ENCODE results near the gene MCF2.
"Not testable (repeated sequence)": the region's sequence is repeated elsewhere in the genome, so short reads cannot be mapped to it uniquely, and the experiment has no call there.

Gene MCF2

DNA sequence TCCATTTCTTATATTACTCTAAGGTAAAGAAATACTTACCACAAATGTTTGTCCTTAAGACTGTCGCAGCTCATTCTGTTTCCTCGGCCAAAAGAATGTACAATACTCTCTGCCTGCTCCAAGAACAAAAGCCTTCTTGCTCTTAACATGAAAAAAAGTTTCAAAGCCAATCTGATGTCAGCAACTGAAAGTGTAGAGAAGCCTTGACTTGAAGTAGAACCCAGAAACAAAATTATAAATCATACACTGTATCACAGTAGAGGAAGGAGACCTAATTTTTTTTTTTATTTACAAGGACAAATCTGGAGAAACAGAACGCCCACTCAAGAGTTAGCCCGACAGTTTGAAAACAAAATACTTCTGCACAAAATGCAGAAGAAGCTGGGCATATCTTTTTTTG is at the start of gene MCF2:
Gene MCF2, minus strand, starts transcription at position 101 of the 400 bp plus-strand sequence. CDS start 56,423 bp downstream, outside the sequence.
- no peak for DNase-seq

DNA sequence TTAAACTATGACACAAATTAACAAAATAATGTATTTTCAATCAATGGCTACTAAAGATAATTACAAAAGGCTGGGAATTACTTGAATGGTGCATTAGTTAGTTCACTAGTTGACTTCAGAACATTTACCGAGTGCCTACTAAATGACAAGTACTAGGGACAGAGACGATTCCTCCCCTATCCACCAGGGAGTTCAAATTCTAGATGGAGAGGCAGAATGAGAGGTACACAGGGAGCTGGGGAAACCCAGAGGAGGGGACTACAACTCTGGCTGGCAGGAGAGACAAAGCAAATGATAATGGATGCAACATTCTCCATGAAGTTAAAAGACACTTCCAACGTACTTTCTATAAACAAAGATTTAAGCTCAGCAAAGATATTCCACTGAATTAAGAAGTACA is 43.1 kb upstream of the MCF2 start:
- no peak for DNase-seq

DNA sequence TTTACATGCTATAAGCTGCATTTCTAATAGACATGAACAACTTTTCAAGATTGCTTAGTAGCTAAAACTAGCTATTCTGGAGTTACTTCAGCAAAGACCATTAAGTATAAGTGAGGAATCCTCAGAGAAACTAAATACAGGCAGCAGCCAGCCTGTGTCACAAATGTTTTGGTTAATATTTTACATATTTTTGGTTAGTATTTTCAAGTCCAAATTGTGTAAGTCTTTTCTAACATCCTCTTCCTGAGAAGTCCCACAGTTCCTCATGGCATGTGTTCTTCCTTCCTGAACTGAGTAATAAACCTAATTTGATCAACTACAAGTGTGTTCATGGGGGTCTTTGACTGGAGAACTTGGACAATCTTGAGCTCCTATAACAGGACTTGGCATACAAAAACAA is 42.4 kb upstream of the MCF2 start:
- no peak for DNase-seq

- DNase-seq: no peak
Observed at GRCh38 chrX:139739138-139739537, 31.2 kb upstream of the MCF2 start.

- no peak for DNase-seq
Observed at GRCh38 chrX:139738581-139738980, 30.6 kb upstream of the MCF2 start.

DNA sequence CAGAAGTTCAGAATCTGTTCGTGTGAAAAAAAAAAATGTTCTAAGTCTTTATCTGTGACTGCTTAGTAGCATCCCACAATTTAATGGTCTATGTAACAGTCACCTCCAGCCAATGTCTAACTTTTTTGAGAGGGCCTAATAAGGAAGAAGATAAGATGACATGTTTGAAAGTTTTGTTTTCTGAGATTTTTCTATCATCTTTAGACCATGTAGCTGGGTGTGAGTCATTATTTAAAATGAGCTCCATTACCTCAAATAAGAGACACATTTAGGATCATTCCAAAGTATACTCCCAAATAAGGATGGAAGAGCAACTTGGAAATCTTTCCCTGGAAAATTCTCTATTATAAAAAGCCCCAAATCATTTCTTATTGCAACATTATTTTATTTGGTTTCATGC is 28.2 kb upstream of the MCF2 start:
- DNase-seq: no peak

DNA sequence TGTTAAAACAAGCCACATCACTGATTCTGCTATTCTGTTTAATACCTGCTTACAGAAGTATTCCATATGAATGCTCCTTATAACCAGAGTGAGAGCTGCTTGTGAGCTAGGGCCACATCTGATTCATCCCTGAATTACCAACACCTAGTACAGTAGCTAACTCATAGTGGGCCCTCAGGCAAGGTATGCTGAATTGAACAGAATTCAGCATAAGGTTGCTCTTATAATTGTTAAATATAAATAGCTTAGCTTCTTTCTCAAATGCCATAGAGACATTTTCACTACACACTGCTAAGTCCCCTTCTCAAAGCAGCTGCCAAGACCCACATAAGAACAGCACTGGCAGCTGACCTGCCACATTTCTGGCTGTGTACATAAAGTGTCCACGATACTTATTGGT is 27.0 kb upstream of the MCF2 start:
- no peak for DNase-seq

- no peak for DNase-seq
Observed at GRCh38 chrX:139725720-139726119, 17.8 kb upstream of the MCF2 start.

DNA sequence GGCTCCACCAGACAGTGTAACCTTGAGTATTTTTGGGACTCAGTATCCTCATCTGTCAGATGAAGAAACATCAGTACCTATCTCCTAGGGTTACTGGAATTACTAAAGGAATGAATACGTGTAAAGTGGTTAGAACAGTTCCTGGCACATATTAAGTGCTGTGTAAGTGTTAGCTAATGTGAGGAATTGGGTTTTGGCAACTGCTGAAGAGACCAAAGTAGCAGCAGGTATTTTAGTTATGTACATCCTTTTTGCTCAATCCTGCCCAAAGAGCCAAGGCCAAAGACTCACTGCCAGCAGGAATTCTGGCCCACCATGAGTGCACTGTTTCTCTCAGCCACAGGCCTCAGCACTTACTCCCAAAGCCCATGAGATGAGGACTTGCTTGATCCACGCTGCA is 16.7 kb upstream of the MCF2 start:
- DNase-seq: no peak

DNA sequence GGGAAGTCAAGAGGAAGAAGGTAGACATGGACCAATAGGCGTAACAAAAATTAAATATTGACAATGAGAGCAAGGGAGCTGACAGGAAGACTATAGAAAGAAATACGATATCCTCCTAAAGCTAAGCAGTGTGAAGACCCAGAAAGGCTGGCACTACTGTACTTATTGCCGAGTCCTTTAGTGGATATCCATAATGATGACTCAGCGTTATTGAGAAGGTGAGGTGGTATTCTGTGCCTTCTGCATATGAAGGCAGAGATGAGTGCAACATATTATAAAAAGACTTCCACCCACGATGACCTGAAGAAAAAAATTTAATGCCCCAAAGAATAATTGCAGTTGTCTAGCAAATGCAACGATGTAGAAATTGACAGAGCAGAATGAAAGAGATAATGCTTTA is 13.0 kb upstream of the MCF2 start:
- DNase-seq: no peak

DNA sequence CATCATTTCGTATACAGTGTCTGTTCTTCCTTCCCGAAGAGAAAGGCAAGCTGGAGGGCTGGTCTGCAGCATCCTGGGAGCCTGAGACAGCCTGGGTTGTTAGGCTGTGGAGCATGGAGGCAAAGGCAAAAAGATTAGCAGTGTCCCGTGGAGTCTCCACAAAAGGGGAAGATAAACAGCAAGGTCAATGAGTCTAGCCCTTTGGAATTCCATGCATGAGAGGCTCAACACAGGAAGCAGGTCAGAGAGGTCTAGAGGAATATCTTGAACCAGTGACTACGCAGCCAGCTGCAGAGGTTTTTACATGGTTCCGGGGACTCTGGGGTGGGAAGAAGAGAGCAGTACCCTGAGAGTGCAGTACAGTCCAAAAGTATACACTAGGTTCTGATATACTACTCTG is 12.2 kb upstream of the MCF2 start:
- no peak for DNase-seq

DNA sequence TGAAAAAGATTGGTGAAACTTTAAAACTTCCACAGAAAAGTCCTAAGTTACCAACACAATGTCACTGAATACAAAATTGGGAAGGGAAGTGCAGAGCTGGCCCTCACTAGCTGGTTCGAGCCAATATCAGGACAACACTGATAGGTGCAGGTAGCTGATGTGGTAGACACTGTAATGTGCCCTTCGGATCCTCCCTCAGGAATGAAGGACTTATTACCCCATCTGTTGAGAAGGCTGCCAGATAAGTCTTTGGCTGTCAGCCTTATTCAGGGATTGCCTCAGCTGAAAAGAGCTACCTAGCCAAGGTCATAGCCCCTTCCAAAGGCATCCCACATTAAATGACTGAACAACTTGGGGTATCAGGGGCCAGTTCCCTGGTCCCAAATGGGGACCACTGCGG is 5.3 kb downstream of the MCF2 start:
- DNase-seq: no peak

DNA sequence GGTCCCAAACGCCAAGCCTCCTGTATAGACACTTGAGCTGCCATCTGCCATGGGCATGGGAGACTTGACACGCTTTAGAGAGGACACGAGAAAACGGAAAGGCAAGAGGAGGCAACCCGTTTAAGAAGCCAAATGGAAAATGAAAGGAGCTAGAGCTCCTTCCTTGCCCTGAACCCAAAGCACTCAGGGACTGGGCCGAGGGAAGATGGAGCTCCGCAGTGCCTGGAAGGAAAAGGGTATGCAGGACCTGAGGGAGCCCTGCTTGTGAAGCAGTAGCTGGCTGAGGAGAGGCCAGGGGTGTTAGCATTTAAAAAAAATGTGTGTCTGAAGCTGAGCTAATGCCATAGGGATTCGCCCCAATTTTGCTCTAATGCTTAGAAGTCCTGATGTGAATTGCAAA is 15.1 kb downstream of the MCF2 start:
- no peak for DNase-seq

DNA sequence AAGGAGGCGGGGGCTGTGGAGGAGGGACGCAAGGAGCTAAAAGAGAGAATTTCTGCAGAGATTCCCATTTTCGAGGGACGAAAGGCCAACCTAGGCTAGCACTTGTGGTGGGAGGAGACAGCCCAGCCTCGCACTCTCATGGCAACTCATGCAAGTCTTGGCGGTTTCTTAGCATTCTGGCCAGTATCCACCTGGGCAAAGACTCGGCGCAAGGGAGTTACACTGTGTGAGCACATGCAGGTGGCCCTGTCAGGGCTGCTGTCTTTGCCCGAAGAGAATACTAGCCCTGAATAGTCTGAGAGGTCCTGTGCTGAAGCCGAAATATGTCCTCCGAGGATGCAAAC is 15.5 kb downstream of the MCF2 start:
- no peak for DNase-seq

GRCh38 chrX:139691843-139692505 is 16.0 kb downstream of the MCF2 start:
- DNase-seq: no peak

DNA sequence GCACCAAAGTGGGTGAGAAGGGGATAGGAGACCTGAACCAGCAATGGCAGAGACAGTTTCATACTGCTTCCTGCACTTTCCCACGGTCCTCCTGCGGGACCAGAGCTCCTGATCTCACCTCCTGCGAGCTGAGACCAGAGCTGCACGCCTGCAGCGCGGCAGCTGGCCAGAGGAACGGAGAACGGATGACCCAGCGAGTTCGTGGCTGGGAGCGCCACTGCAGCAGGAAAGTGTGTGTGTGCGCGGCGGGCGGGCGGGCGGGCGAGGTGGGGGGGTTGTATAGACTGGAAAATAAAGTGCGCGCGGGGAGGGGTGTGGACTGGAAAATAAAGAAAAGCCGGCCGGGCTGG is 16.5 kb downstream of the MCF2 start:
- no peak for DNase-seq

DNA sequence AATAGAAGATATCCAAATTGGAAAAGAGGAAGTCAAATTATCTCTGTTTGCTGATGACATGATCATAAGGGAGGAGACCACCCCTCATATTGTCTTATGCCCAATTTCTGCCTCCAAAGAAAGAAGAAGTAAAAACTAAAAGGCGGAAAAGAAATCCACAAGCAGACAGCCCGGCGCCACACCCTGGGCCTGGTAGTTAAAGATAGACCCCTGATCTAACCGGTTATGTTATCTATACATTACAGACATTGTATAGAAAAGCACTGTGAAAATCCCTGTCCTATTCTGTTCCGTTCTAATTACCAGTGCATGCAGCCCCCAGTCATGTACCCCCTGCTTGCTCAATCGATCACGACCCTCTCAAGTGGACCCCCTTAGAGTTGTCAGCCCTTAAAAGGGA is 22.8 kb downstream of the MCF2 start:
- not testable (repeated sequence) for DNase-seq

- DNase-seq: no peak
Observed at GRCh38 chrX:139680356-139680755, 27.6 kb downstream of the MCF2 start.

GRCh38 chrX:139647597-139647996 is 60.4 kb downstream of the MCF2 start:
- DNase-seq: no peak

GRCh38 chrX:139642241-139642927 is 65.6 kb downstream of the MCF2 start:
- DNase-seq: no peak

- DNase-seq: no peak
Observed at GRCh38 chrX:139640259-139640658, 67.7 kb downstream of the MCF2 start.

- no peak for DNase-seq
Observed at GRCh38 chrX:139639253-139639652, 68.7 kb downstream of the MCF2 start.

DNA sequence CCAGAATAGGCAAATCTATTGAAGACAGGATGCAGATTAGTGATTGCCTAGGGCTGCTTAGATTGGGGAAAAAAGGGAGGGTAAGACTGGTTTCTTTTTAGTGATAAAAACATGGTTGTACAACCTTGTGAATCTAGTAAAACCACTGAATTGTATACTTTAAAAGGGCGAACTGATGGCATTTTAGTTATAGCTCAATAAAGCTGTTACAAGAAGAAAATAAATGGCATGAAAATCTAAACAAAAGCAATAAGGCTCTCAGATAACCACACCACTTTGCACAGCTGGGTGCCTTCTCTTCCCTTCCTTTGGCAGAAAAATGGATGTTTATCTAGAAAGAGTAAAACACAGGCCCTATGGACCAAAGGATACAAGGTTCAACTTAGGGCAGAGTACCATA is 107.9 kb downstream of the MCF2 start:
- DNase-seq: no peak

GRCh38 chrX:139596068-139596467 is 111.9 kb downstream of the MCF2 start:
- DNase-seq: no peak

GRCh38 chrX:139585613-139586012 is 122.4 kb downstream of the MCF2 start:
- DNase-seq: no peak
